Measurements from ENCODE around the gene PSMD4. TPM values are rescaled to one million over a fixed set of nuclear protein-coding genes. Genes with fewer than 3 reads are reported as not detected.

Gene PSMD4
- total RNA-seq, 1 donor from 2014 or later: 123 TPM

DNA sequence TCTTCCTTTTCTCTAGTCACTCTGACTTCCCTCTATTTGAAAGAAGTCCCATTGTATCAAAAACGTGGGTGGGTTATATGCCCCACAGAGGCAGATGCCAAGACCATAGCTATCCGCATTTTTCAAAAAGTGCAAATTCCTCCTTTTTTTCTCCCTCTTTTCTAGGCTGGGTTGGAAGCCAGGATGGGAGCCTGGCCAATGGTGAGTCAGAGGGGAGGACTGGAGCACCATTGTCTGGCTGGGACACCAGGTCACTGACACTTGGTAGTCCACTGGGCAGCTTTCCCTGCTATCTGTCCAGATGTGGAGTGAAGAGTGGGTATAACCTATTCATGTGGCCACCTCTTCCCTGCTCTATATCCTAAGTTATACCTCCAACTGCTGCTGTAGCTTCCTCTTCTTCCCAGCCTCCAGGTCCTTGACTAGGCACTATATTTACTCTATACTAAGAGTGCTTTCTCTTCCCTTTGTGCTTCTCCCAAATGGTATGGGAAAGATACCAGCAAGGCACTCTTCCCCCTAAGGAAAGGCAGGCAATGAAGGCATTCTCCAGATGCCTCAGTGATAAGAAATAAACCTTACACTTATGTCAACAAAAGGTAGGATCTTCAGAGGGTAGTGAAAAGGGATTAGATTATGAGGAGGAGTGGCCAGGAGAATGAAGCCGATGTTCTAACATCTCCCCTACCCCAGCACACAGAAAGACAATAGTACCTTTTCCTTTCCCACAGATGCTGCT, 59.8 kb downstream of the PSMD4 start:
- no peak for TF ChIP-seq EZH2phosphoT487 (IDR thresholded peaks at IDR 0.05)
- TF ChIP-seq EZH2 (IDR thresholded peaks at IDR 0.05): no peak
- TF ChIP-seq CTCF (IDR thresholded peaks at IDR 0.05): no peak
- Histone ChIP-seq H4K20me1 (ENCODE audit: low read depth) (peaks cover 7% of the 10 kb centered on the region), H3K9ac (no peak overlapping the region), H3K4me3 (no peak overlapping the region), H2AFZ (replicated peaks) (no peak overlapping the region), H3K27ac (no peak overlapping the region), H3K36me3 (peaks cover 3% of the 10 kb centered on the region), H3K4me2 (no peak overlapping the region), H3K4me1 (peaks cover 17% of the 10 kb centered on the region), H3K79me2 (ENCODE audit: low read depth) (peaks cover 7% of the 10 kb centered on the region), H3F3A (ENCODE audit: low read depth) (peaks cover 15% of the 10 kb centered on the region), H3K27me3 (no peaks in the 10 kb centered on the region), H3K9me3 (ENCODE audit: low read depth) (no peaks in the 10 kb centered on the region)
- H3K9me3 Mint-ChIP-seq: no peaks in the 10 kb centered on the region
- no peak overlapping the region for H3K27ac Mint-ChIP-seq
- H3K4me3 Mint-ChIP-seq: no peak overlapping the region
- DNase-seq (ENCODE audit: low spot score): no peak
- peaks cover 26% of the 10 kb centered on the region for H3K4me1 Mint-ChIP-seq
- H3K36me3 Mint-ChIP-seq: peaks cover 32% of the 10 kb centered on the region
- peaks cover 2% of the 10 kb centered on the region for H3K27me3 Mint-ChIP-seq (ENCODE audit: insufficient read depth, low read depth)

GRCh38 chr1:151315565-151316235, 61.2 kb downstream of the PSMD4 start:
- peaks cover 32% of the 10 kb centered on the region for H3K36me3 Mint-ChIP-seq
- H3K79me2 ChIP-seq (ENCODE audit: low read depth): peaks cover 7% of the 10 kb centered on the region
- H3K27ac ChIP-seq: no peak overlapping the region

More at GRCh38 chr1:151315565-151316235, 61.2 kb downstream of the PSMD4 start:
- Histone ChIP-seq H3K9me3 (ENCODE audit: low read depth) (no peaks in the 10 kb centered on the region), H3K4me2 (no peak overlapping the region), H3K27me3 (no peaks in the 10 kb centered on the region), H3K4me3 (no peak overlapping the region), H4K20me1 (ENCODE audit: low read depth) (peaks cover 4% of the 10 kb centered on the region), H3K9ac (no peak overlapping the region), H3K4me1 (peaks cover 3% of the 10 kb centered on the region), H3F3A (ENCODE audit: low read depth) (peaks cover 1% of the 10 kb centered on the region), H2AFZ (replicated peaks) (no peak overlapping the region), H3K36me3 (peaks cover 3% of the 10 kb centered on the region)
- H3K27me3 Mint-ChIP-seq (ENCODE audit: insufficient read depth, low read depth): no peaks in the 10 kb centered on the region
- H3K4me3 Mint-ChIP-seq: no peak overlapping the region
- no peak overlapping the region for H3K27ac Mint-ChIP-seq
- H3K9me3 Mint-ChIP-seq: no peaks in the 10 kb centered on the region
- H3K4me1 Mint-ChIP-seq: peaks cover 12% of the 10 kb centered on the region
- DNase-seq (ENCODE audit: low spot score): no peak
- TF ChIP-seq EZH2phosphoT487 (IDR thresholded peaks at IDR 0.05): no peak
- no peak for TF ChIP-seq EZH2 (IDR thresholded peaks at IDR 0.05)
- TF ChIP-seq CTCF (IDR thresholded peaks at IDR 0.05): no peak

Small RNA genes lying within 50 kb of the gene (small RNA-seq; reads per million reads assigned to genes)
- gene RN7SL444P: 0.07 reads per million

Other genes starting within 250 kb of the PSMD4 start
- gene MINDY1, start 247.8 kb upstream of the PSMD4 start, total RNA-seq (ENCODE audit: low replicate concordance): 8.5 and 15.8 TPM in 2 replicates
- 27.0 and 33.0 TPM in 2 replicates for gene PRUNE1, start 246.3 kb upstream of the PSMD4 start, total RNA-seq (ENCODE audit: low replicate concordance)
- gene BNIPL, start 218.1 kb upstream of the PSMD4 start, total RNA-seq (ENCODE audit: low replicate concordance): 0.97 and 1.0 TPM in 2 replicates
- gene C1orf56, start 207.0 kb upstream of the PSMD4 start, total RNA-seq (ENCODE audit: low replicate concordance): 2.9 and 5.5 TPM in 2 replicates
- gene CDC42SE1, start 195.1 kb upstream of the PSMD4 start, total RNA-seq (ENCODE audit: low replicate concordance): 50.7 and 54.9 TPM in 2 replicates
- gene MLLT11, start 194.3 kb upstream of the PSMD4 start, total RNA-seq (ENCODE audit: low replicate concordance): 27.9 and 37.0 TPM in 2 replicates
- 6.5 and 6.9 TPM in 2 replicates for gene GABPB2, start 184.0 kb upstream of the PSMD4 start, total RNA-seq (ENCODE audit: low replicate concordance)
- 5.6 and 12.1 TPM in 2 replicates for gene SEMA6C, start 108.1 kb upstream of the PSMD4 start, total RNA-seq (ENCODE audit: low replicate concordance)
- not detected in 2 replicates for gene TNFAIP8L2, start 98.1 kb upstream of the PSMD4 start, total RNA-seq (ENCODE audit: low replicate concordance)
- 15.5 and 18.9 TPM in 2 replicates for gene LYSMD1, start 88.8 kb upstream of the PSMD4 start, total RNA-seq (ENCODE audit: low replicate concordance)
- gene SCNM1, start 88.6 kb upstream of the PSMD4 start, total RNA-seq (ENCODE audit: low replicate concordance): 22.0 and 25.3 TPM in 2 replicates
- not detected in 2 replicates for gene TMOD4, start 78.8 kb upstream of the PSMD4 start, total RNA-seq (ENCODE audit: low replicate concordance)
- 107 and 117 TPM in 2 replicates for gene VPS72, start 64.5 kb upstream of the PSMD4 start, total RNA-seq (ENCODE audit: low replicate concordance)
- 81.2 and 90.6 TPM in 2 replicates for gene PIP5K1A, start 56.2 kb upstream of the PSMD4 start, total RNA-seq (ENCODE audit: low replicate concordance)
- 20.2 and 43.1 TPM in 2 replicates for gene ZNF687, start 27.6 kb downstream of the PSMD4 start, total RNA-seq (ENCODE audit: low replicate concordance)
- gene PI4KB, start 72.7 kb downstream of the PSMD4 start, total RNA-seq (ENCODE audit: low replicate concordance): 19.0 and 33.5 TPM in 2 replicates
- 87.5 and 108 TPM in 2 replicates for gene RFX5, start 92.5 kb downstream of the PSMD4 start, total RNA-seq (ENCODE audit: low replicate concordance)
- 38.5 and 63.2 TPM in 2 replicates for gene SELENBP1, start 118.0 kb downstream of the PSMD4 start, total RNA-seq (ENCODE audit: low replicate concordance)
- gene PSMB4, start 144.8 kb downstream of the PSMD4 start, total RNA-seq (ENCODE audit: low replicate concordance): 267 and 321 TPM in 2 replicates
- 61.5 and 71.6 TPM in 2 replicates for gene POGZ, start 204.8 kb downstream of the PSMD4 start, total RNA-seq (ENCODE audit: low replicate concordance)

Data from neural progenitor cell (in vitro differentiated cells).